Neural progenitor cell (in vitro differentiated cells): ENCODE results near the gene RBM6. TPM values are rescaled to one million over a fixed set of nuclear protein-coding genes. Genes with fewer than 3 reads are reported as not detected.
"Not testable (repeated sequence)": the region's sequence is repeated elsewhere in the genome, so short reads cannot be mapped to it uniquely, and the experiment has no call there.

Source experiments
- DNase-seq: peaks from one replicate; pipeline ENCODE4 v3.0.0-alpha.2; 2016; ENCODE audit warnings: low spot score
- H2AFZ ChIP-seq: fragments of 200-600 bp; sonication (generic); replicated peaks from 2 replicates; pipeline ENCODE4 v1.6.1; 2016; ENCODE audit warnings: antibody characterized with exemption
- H3F3A ChIP-seq: fragments of 200-600 bp; sonication (generic); 2 replicates; pipeline ENCODE4 v1.6.1; 2016; ENCODE audit warnings: antibody characterized with exemption, low read depth
- H3K27ac ChIP-seq: fragments of 200-600 bp; sonication (generic); 2 replicates; pipeline ENCODE4 v1.5.1; 2016; ENCODE audit warnings: mild to moderate bottlenecking
- H3K27me3 ChIP-seq: fragments of 200-600 bp; sonication (generic); 2 replicates; pipeline ENCODE4 v1.6.1; 2016; ENCODE audit warnings: mild to moderate bottlenecking, moderate library complexity
- H3K36me3 ChIP-seq: fragments of 200-600 bp; sonication (generic); 2 replicates; pipeline ENCODE4 v1.5.1; 2016
- H3K4me1 ChIP-seq: fragments of 200-600 bp; sonication (generic); 2 replicates; pipeline ENCODE4 v1.6.1; 2016; ENCODE audit warnings: mixed run types
- H3K4me2 ChIP-seq: fragments of 200-600 bp; sonication (generic); 2 replicates; pipeline ENCODE4 v1.6.1; 2016
- H3K4me3 ChIP-seq: fragments of 200-600 bp; sonication (generic); 2 replicates; pipeline ENCODE4 v1.5.1; 2016
- H3K79me2 ChIP-seq: fragments of 200-600 bp; sonication (generic); 2 replicates; pipeline ENCODE4 v1.6.1; 2016; ENCODE audit warnings: low read depth
- H3K9ac ChIP-seq: fragments of 200-600 bp; sonication (generic); 2 replicates; pipeline ENCODE4 v1.6.1; 2016
- H3K9me3 ChIP-seq: fragments of 200-600 bp; sonication (generic); 2 replicates; pipeline ENCODE4 v1.5.1; 2016; ENCODE audit warnings: low read depth
- H4K20me1 ChIP-seq: fragments of 200-600 bp; sonication (generic); 2 replicates; pipeline ENCODE4 v1.6.1; 2016; ENCODE audit warnings: low read depth
- H3K27ac Mint-ChIP-seq: 3 replicates; pipeline ENCODE4 v1.8.0; 2021; ENCODE audit warnings: mixed read lengths
- H3K27me3 Mint-ChIP-seq: 2 replicates; pipeline ENCODE4 v1.8.0; 2022; ENCODE audit warnings: low read depth, mild to moderate bottlenecking, inconsistent platforms, moderate library complexity, mixed read lengths; ENCODE audit not compliant: insufficient read depth
- H3K36me3 Mint-ChIP-seq: 3 replicates; pipeline ENCODE4 v1.8.0; 2021; ENCODE audit warnings: mixed read lengths
- H3K4me1 Mint-ChIP-seq: 3 replicates; pipeline ENCODE4 v1.8.0; 2021; ENCODE audit warnings: mixed read lengths
- H3K4me3 Mint-ChIP-seq: 3 replicates; pipeline ENCODE4 v1.8.0; 2021; ENCODE audit warnings: mild to moderate bottlenecking, moderate library complexity, mixed read lengths
- H3K9me3 Mint-ChIP-seq: 3 replicates; pipeline ENCODE4 v1.8.0; 2020; ENCODE audit warnings: mixed read lengths
- CTCF ChIP-seq: fragments of 200-600 bp; sonication (generic); IDR thresholded peaks from 2 replicates; pipeline ENCODE4 v1.5.1; 2017; ENCODE audit warnings: antibody characterized with exemption, mild to moderate bottlenecking
- EZH2 ChIP-seq: fragments of 200-600 bp; sonication (generic); IDR thresholded peaks from 2 replicates; pipeline ENCODE4 v1.6.1; 2017; ENCODE audit warnings: antibody characterized with exemption, mild to moderate bottlenecking, moderate library complexity
- EZH2phosphoT487 ChIP-seq: fragments of 200-600 bp; sonication (generic); IDR thresholded peaks from 2 replicates; pipeline ENCODE4 v1.6.1; 2017; ENCODE audit warnings: antibody characterized with exemption
- total RNA-seq: library from RNA; depleted of rRNA; stranded (reverse); fragments of >200 nt; gene quantifications from 2 replicates; pipeline ENCODE4 v1.2.3, GENCODE V29; 2015; ENCODE audit warnings: low replicate concordance

The RBM6 gene
- total RNA-seq, 1 donor from 2014 or later: 170 TPM

GRCh38 chr3:50078091-50078490, 138.1 kb downstream of the RBM6 start:
- Histone ChIP-seq H3K9me3 (no peaks in the 10 kb centered on the region), H4K20me1 (no peaks in the 10 kb centered on the region), H3K27me3 (no peaks in the 10 kb centered on the region), H3K4me2 (no peak overlapping the region), H3K27ac (no peak overlapping the region), H3K4me3 (no peak overlapping the region), H3F3A (peaks cover 8% of the 10 kb centered on the region), H3K9ac (no peak overlapping the region), H3K79me2 (no peaks in the 10 kb centered on the region), H2AFZ (no peak overlapping the region), H3K36me3 (peaks cover under 1% of the 10 kb centered on the region), H3K4me1 (no peaks in the 10 kb centered on the region)
- no peaks in the 10 kb centered on the region for H3K9me3 Mint-ChIP-seq
- no peak for DNase-seq
- TF ChIP-seq EZH2 (no peak), EZH2phosphoT487 (no peak), CTCF (no peak)
- H3K27ac Mint-ChIP-seq: no peak overlapping the region
- no peaks in the 10 kb centered on the region for H3K27me3 Mint-ChIP-seq
- H3K36me3 Mint-ChIP-seq: peaks cover 19% of the 10 kb centered on the region
- no peak overlapping the region for H3K4me3 Mint-ChIP-seq
- no peaks in the 10 kb centered on the region for H3K4me1 Mint-ChIP-seq

- no peak overlapping the region for H3K27ac ChIP-seq
- Mint-ChIP-seq H3K27me3 (no peaks in the 10 kb centered on the region), H3K4me3 (no peak overlapping the region), H3K9me3 (peaks cover 2% of the 10 kb centered on the region), H3K36me3 (peaks cover 16% of the 10 kb centered on the region), H3K4me1 (peaks cover 2% of the 10 kb centered on the region), H3K27ac (no peak overlapping the region)
- H3K4me3 ChIP-seq: no peak overlapping the region
- no peak for DNase-seq
- TF ChIP-seq EZH2 (no peak), EZH2phosphoT487 (no peak), CTCF (no peak)
- no peaks in the 10 kb centered on the region for H3K79me2 ChIP-seq
- H3F3A ChIP-seq: peaks cover 12% of the 10 kb centered on the region
- H3K9ac ChIP-seq: no peak overlapping the region
- H3K27me3 ChIP-seq: no peaks in the 10 kb centered on the region
- no peak overlapping the region for H3K4me2 ChIP-seq
- H3K4me1 ChIP-seq: no peaks in the 10 kb centered on the region
- H3K9me3 ChIP-seq: no peaks in the 10 kb centered on the region
- H3K36me3 ChIP-seq: no peaks in the 10 kb centered on the region
- no peaks in the 10 kb centered on the region for H4K20me1 ChIP-seq
- no peak overlapping the region for H2AFZ ChIP-seq
Observed at GRCh38 chr3:50078622-50079021, 138.7 kb downstream of the RBM6 start.

DNA sequence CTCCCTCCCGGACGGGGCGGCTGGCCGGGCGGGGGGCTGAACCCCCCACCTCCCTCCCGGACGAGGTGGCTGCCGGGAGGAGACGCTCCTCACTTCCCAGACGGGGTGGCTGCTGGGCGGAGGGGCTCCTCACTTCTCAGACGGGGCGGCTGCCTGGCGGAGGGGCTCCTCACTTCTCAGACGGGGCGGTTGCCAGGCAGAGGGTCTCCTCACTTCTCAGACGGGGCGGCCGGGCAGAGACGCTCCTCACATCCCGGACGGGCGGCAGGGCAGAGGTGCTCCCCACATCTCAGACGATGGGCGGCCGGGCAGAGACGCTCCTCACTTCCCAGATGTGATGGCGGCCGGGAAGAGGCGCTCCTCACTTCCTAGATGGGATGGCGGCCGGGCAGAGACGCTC, 145.0 kb downstream of the RBM6 start:
- not testable (repeated sequence) for H3K27me3 ChIP-seq, H3K9me3 ChIP-seq, H4K20me1 ChIP-seq, DNase-seq, H3K36me3 Mint-ChIP-seq, H2AFZ ChIP-seq, H3K4me3 ChIP-seq, H3K27ac Mint-ChIP-seq, H3K4me3 Mint-ChIP-seq, H3K27ac ChIP-seq, H3K36me3 ChIP-seq, H3K4me2 ChIP-seq, H3K27me3 Mint-ChIP-seq, H3K9me3 Mint-ChIP-seq, H3K4me1 ChIP-seq, H3K4me1 Mint-ChIP-seq, H3K9ac ChIP-seq
- Histone ChIP-seq H3F3A (peaks cover 12% of the 10 kb centered on the region), H3K79me2 (peaks cover 12% of the 10 kb centered on the region)

DNA sequence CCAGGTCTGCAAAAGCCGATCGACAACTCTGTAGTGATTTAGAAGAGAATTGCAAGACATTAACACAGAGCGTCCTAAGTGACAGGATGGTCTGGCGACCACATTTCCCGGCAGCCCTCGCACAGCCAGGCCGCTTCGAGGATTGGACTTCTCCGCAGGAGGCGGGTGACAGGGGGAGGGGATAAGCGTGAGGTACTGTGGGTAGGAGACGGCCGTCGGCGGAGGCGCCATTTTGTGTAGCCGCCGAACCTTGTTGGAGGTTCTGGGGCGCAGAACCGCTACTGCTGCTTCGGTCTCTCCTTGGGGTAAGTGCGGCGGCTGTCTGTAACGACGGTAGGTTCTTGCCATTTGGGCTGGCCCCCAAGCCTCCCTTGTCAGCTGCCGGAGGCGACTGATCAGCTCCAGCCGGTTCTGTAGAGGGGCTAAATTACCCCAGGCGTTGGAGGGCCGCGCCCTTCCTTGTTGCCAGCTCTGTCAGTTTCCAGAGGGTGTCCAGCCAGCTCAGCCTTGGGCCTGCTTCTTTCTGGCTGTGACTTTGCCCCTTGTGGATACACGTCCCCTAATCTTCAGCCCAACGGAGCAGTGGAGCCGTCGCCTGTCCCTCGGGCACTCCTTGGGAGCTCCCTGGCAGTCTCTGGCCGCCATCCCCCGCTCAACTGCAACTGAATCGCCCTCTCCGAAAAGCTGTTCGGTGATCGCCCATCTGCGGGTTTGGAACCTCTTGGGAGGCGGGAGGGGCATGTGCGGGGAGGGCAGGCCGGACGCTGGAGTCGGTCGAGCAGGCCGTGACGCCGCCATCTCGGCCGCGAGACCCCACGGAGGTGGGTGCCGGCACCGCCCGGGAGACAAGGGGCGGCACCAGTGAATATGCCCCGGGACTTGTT, 149.0 kb downstream of the RBM6 start, which contains the start of gene RBM5:
Gene RBM5 (plus strand): TSS at position 195 of the 884 bp plus-strand sequence. CDS start 1,516 bp downstream, outside the sequence.
- H4K20me1 ChIP-seq: peaks cover 25% of the 10 kb centered on the region
- H3K27me3 ChIP-seq: no peaks in the 10 kb centered on the region
- H3K9me3 ChIP-seq: no peaks in the 10 kb centered on the region
- peak within 1 kb of the TSS; percentile 99 for H3K4me3 Mint-ChIP-seq
- peaks cover 31% of the 10 kb centered on the region for H3K36me3 Mint-ChIP-seq
- peaks cover 8% of the 10 kb centered on the region for H3K4me1 ChIP-seq
- H3K36me3 ChIP-seq: peaks cover 16% of the 10 kb centered on the region
- peaks cover 7% of the 10 kb centered on the region for H3K9me3 Mint-ChIP-seq
- peaks cover 4% of the 10 kb centered on the region for H3K27me3 Mint-ChIP-seq
- peaks cover 49% of the 10 kb centered on the region for H3K79me2 ChIP-seq
- peak within 1 kb of the TSS; percentile 87 for H2AFZ ChIP-seq
- peak; percentile 92 for DNase-seq
- peak within 1 kb of the TSS; percentile 96 for H3K4me2 ChIP-seq
- H3F3A ChIP-seq: peaks cover 11% of the 10 kb centered on the region
- peaks cover 17% of the 10 kb centered on the region for H3K4me1 Mint-ChIP-seq
- peak within 1 kb of the TSS; percentile 94 for H3K27ac Mint-ChIP-seq
- no peak for TF ChIP-seq EZH2
- TF ChIP-seq CTCF: no peak
- no peak for TF ChIP-seq EZH2phosphoT487
- H3K4me3 ChIP-seq: peak within 1 kb of the TSS; percentile 92
- peak within 1 kb of the TSS; percentile 60 for H3K27ac ChIP-seq
- peak within 1 kb of the TSS; percentile 96 for H3K9ac ChIP-seq
